ENCODE measurements around the gene KRTAP12-3.
"Not testable (repeated sequence)": the region's sequence is repeated elsewhere in the genome, so short reads cannot be mapped to it uniquely, and the experiment has no call there.

KRTAP12-3 gene

GRCh38 chr21:44617071-44617501 lies 40.6 kb upstream of the KRTAP12-3 start:
- no peak for ATAC-seq (replicated peaks)
- Mint-ChIP-seq H3K4me3 (peak overlapping the region in 1 of 2 donors; percentile 41), H3K9me3 (peaks cover 8 to 22% of the 10 kb centered on the region in 2 donors), H3K4me1 (ENCODE audit: low read depth in 2 of 2) (peaks cover 31 to 40% of the 10 kb centered on the region in 2 donors), H3K36me3 (ENCODE audit: insufficient read depth) (peaks cover 10% of the 10 kb centered on the region), H3K27me3 (no peaks in the 10 kb centered on the region), H3K27ac (peak overlapping the region in 1 of 2 donors; percentile 91)
- no peak for DNase-seq

DNA sequence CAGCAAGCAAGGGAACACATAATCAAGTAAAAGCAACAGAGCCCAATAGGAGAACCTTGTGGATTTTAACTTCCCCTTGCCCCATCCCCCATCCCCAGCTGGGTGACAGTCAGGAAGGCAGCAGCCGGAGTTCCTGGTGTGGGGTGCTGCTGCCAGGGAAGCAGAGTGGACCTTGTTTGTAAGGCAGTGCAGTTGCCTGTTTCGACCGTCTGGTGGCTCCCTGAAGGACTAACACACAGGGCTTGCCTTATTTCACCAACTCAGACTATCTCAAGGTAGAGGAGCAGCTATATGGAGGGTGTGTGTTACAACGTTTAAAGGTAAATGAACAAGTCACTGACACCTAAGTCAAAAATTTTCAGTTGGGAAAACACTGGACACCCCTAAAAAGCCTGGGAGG lies 39.2 kb upstream of the KRTAP12-3 start:
- Mint-ChIP-seq H3K4me3 (peak overlapping the region; percentile 76 to 81), H3K4me1 (ENCODE audit: low read depth in 2 of 2) (peaks cover 33 to 50% of the 10 kb centered on the region in 2 donors)
- DNase-seq: peak in 1 of 3 experiments; percentile 8

GRCh38 chr21:44618909-44619308 lies 38.8 kb upstream of the KRTAP12-3 start:
- Mint-ChIP-seq H3K4me1 (ENCODE audit: low read depth in 2 of 2) (peaks cover 33 to 54% of the 10 kb centered on the region in 2 donors), H3K4me3 (peak overlapping the region; percentile 76 to 81)
- peak; percentile 99 for ATAC-seq (replicated peaks)

More for the DNA sequence above, 39.2 kb upstream of the KRTAP12-3 start:
- peak overlapping the region; percentile 91 to 94 for H3K27ac Mint-ChIP-seq
- H3K9me3 Mint-ChIP-seq: peaks cover 10 to 37% of the 10 kb centered on the region in 2 donors
- H3K27me3 Mint-ChIP-seq: no peaks in the 10 kb centered on the region
- ATAC-seq (replicated peaks): peak; percentile 46
- H3K36me3 Mint-ChIP-seq (ENCODE audit: insufficient read depth): peaks cover 10% of the 10 kb centered on the region

DNA sequence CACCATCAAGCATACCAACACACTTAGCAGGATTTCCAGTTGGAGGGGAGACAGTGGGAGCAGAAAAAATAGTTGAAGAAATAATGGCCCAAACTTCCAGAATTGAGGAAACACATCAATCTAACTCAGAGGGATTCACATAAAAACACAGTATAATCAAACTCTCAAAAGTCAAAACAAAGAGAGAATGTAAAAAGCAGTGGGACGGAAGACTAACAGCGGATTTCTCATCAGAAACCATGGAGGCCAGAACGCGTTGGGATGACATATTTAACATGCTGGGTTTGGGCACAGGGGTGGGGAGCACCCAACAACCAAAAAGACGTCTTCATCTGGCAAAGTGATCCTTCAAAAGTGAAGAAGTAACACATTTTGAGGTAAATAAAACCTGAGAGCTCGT lies 37.8 kb upstream of the KRTAP12-3 start:
- H3K4me1 Mint-ChIP-seq (ENCODE audit: low read depth in 2 of 2): peaks cover 34 to 56% of the 10 kb centered on the region in 2 donors
- H3K9me3 Mint-ChIP-seq: peaks cover 16 to 45% of the 10 kb centered on the region in 2 donors
- no peaks in the 10 kb centered on the region for H3K27me3 Mint-ChIP-seq
- peak overlapping the region in 1 of 2 donors; percentile 81 for H3K4me3 Mint-ChIP-seq
- peak overlapping the region; percentile 91 to 94 for H3K27ac Mint-ChIP-seq
- peaks cover 5% of the 10 kb centered on the region for H3K36me3 Mint-ChIP-seq (ENCODE audit: insufficient read depth)
- DNase-seq (no peak), ATAC-seq (replicated peaks) (no peak)

More at GRCh38 chr21:44618909-44619308, 38.8 kb upstream of the KRTAP12-3 start:
- peak overlapping the region; percentile 91 to 94 for H3K27ac Mint-ChIP-seq
- peaks cover 9% of the 10 kb centered on the region for H3K36me3 Mint-ChIP-seq (ENCODE audit: insufficient read depth)
- H3K9me3 Mint-ChIP-seq: peaks cover 14 to 41% of the 10 kb centered on the region in 2 donors
- peak; percentile 53 to 58 (median 53) for DNase-seq
- no peaks in the 10 kb centered on the region for H3K27me3 Mint-ChIP-seq

- Mint-ChIP-seq H3K27ac (no peak overlapping the region), H3K4me3 (no peak overlapping the region), H3K9me3 (peaks cover 16 to 45% of the 10 kb centered on the region in 2 donors), H3K4me1 (ENCODE audit: low read depth in 2 of 2) (peaks cover 41 to 55% of the 10 kb centered on the region in 2 donors), H3K36me3 (ENCODE audit: insufficient read depth) (peaks cover 6% of the 10 kb centered on the region), H3K27me3 (no peaks in the 10 kb centered on the region)
- DNase-seq (no peak), ATAC-seq (replicated peaks) (no peak)
Observed at GRCh38 chr21:44623575-44623974, 34.2 kb upstream of the KRTAP12-3 start.

- DNase-seq (no peak), ATAC-seq (replicated peaks) (no peak)
- Mint-ChIP-seq H3K4me3 (peak overlapping the region; percentile 61 to 75), H3K27me3 (no peaks in the 10 kb centered on the region), H3K27ac (peak overlapping the region; percentile 89 to 90), H3K4me1 (ENCODE audit: low read depth in 2 of 2) (peaks cover 40 to 54% of the 10 kb centered on the region in 2 donors), H3K9me3 (peaks cover 18 to 39% of the 10 kb centered on the region in 2 donors), H3K36me3 (ENCODE audit: insufficient read depth) (peaks cover 13% of the 10 kb centered on the region)
Observed at GRCh38 chr21:44625756-44626155, 32.0 kb upstream of the KRTAP12-3 start.

DNA sequence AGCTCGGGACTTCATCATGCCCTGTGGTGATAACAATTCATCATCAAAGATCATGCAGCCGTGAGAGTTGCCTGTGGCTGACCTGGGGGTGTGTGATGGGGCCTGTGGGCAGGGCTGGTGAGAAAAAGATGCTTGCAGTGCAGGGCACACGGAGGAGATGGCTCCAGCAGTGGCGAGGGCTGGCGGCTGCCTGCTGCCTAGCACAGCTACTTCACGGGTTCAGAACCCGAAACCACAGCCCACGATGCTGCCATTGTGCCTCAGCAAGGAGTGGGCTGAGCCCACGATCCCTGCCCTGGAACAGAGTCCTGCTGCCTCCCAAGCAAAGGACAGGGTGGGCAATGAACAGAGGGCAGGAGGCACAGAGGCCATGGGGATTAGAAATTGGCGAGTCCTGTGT lies 31.5 kb upstream of the KRTAP12-3 start:
- peaks cover 42 to 56% of the 10 kb centered on the region in 2 donors for H3K4me1 Mint-ChIP-seq (ENCODE audit: low read depth in 2 of 2)
- H3K9me3 Mint-ChIP-seq: peaks cover 21 to 42% of the 10 kb centered on the region in 2 donors
- peak overlapping the region; percentile 61 to 75 for H3K4me3 Mint-ChIP-seq
- no peaks in the 10 kb centered on the region for H3K27me3 Mint-ChIP-seq
- H3K36me3 Mint-ChIP-seq (ENCODE audit: insufficient read depth): peaks cover 13% of the 10 kb centered on the region
- ATAC-seq (replicated peaks) (peak; percentile 97), DNase-seq (peak; percentile 39 to 50 (median 42))
- peak overlapping the region; percentile 89 to 90 for H3K27ac Mint-ChIP-seq

DNA sequence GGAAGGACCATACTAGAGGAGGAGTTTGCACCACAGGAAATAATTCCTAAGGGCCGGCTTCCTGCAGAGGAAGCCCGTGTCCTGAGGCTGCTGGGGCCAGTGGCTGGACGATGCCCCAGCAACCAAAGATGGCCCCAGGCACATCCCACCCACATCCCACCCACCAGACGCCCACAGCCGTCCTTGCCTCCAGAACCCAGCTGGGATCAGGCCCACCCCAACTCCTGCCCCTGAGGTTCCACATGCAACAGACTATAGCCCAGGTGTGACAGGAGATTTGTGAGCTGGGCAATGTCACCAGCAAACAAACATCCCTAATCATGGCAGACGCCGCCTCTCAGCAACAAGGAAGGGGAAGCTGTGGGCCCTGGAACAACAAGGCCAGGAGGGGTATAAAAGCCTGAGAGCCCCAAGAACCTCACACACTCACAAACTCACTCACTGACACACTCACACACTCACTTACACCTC lies 31.0 kb upstream of the KRTAP12-3 start, which contains the start of gene KRTAP10-9:
Gene KRTAP10-9, plus strand, starts transcription at position 421 of the 471 bp plus-strand sequence. CDS start 79 bp downstream, outside the sequence.
- Mint-ChIP-seq H3K4me3 (peak within 1 kb of the TSS; percentile 68 to 75), H3K9me3 (peaks cover 23 to 46% of the 10 kb centered on the region in 2 donors), H3K36me3 (ENCODE audit: insufficient read depth) (peaks cover 13% of the 10 kb centered on the region), H3K4me1 (ENCODE audit: low read depth in 2 of 2) (peaks cover 42 to 56% of the 10 kb centered on the region in 2 donors), H3K27ac (peak within 1 kb of the TSS; percentile 89 to 90), H3K27me3 (no peaks in the 10 kb centered on the region)
- ATAC-seq (replicated peaks): no peak
- no peak for DNase-seq

GRCh38 chr21:44627181-44627822 lies 30.4 kb upstream of the KRTAP12-3 start:
- H3K9me3 Mint-ChIP-seq: peaks cover 27 to 42% of the 10 kb centered on the region in 2 donors
- H3K36me3 Mint-ChIP-seq (ENCODE audit: insufficient read depth): peaks cover 13% of the 10 kb centered on the region
- H3K27me3 Mint-ChIP-seq; DNase-seq; ATAC-seq (replicated peaks): not testable (repeated sequence)
- H3K4me1 Mint-ChIP-seq (ENCODE audit: low read depth in 2 of 2): peaks cover 41 to 56% of the 10 kb centered on the region in 2 donors
- H3K4me3 Mint-ChIP-seq: peak overlapping the region; percentile 12 to 68
- H3K27ac Mint-ChIP-seq: peak overlapping the region; percentile 41 to 90

- H3K27ac Mint-ChIP-seq: peak overlapping the region; percentile 41 to 90
- not testable (repeated sequence) for DNase-seq; ATAC-seq (replicated peaks); H3K27me3 Mint-ChIP-seq
- H3K9me3 Mint-ChIP-seq: peaks cover 27 to 38% of the 10 kb centered on the region in 2 donors
- peak overlapping the region; percentile 12 to 68 for H3K4me3 Mint-ChIP-seq
- peaks cover 13% of the 10 kb centered on the region for H3K36me3 Mint-ChIP-seq (ENCODE audit: insufficient read depth)
- peaks cover 41 to 50% of the 10 kb centered on the region in 2 donors for H3K4me1 Mint-ChIP-seq (ENCODE audit: low read depth in 2 of 2)
Observed at GRCh38 chr21:44627831-44628233, 29.9 kb upstream of the KRTAP12-3 start.

GRCh38 chr21:44628707-44629391 lies 28.9 kb upstream of the KRTAP12-3 start:
- H3K4me3 Mint-ChIP-seq: no peak overlapping the region
- peaks cover 21 to 34% of the 10 kb centered on the region in 2 donors for H3K9me3 Mint-ChIP-seq
- H3K36me3 Mint-ChIP-seq (ENCODE audit: insufficient read depth): peaks cover 16% of the 10 kb centered on the region
- ATAC-seq (replicated peaks) (no peak), DNase-seq (no peak)
- peak overlapping the region; percentile 77 to 87 for H3K27ac Mint-ChIP-seq
- H3K4me1 Mint-ChIP-seq (ENCODE audit: low read depth in 2 of 2): peaks cover 41 to 43% of the 10 kb centered on the region in 2 donors
- H3K27me3 Mint-ChIP-seq: no peaks in the 10 kb centered on the region

- H3K4me3 Mint-ChIP-seq: peak overlapping the region; percentile 58 to 68
Observed at GRCh38 chr21:44630440-44630839, 27.3 kb upstream of the KRTAP12-3 start.

GRCh38 chr21:44632067-44632466 lies 25.7 kb upstream of the KRTAP12-3 start:
- no peak for DNase-seq
- no peak for ATAC-seq (replicated peaks)
- H3K4me3 Mint-ChIP-seq: no peak overlapping the region
- peaks cover 18 to 29% of the 10 kb centered on the region in 2 donors for H3K9me3 Mint-ChIP-seq
- H3K4me1 Mint-ChIP-seq (ENCODE audit: low read depth in 2 of 2): peaks cover 24 to 25% of the 10 kb centered on the region in 2 donors
- peaks cover 0 to 7% of the 10 kb centered on the region in 2 donors for H3K27me3 Mint-ChIP-seq
- no peak overlapping the region for H3K27ac Mint-ChIP-seq
- peaks cover 10% of the 10 kb centered on the region for H3K36me3 Mint-ChIP-seq (ENCODE audit: insufficient read depth)

More at GRCh38 chr21:44630440-44630839, 27.3 kb upstream of the KRTAP12-3 start:
- Mint-ChIP-seq H3K9me3 (peaks cover 18 to 29% of the 10 kb centered on the region in 2 donors), H3K36me3 (ENCODE audit: insufficient read depth) (peaks cover 16% of the 10 kb centered on the region), H3K27me3 (no peaks in the 10 kb centered on the region), H3K4me1 (ENCODE audit: low read depth in 2 of 2) (peaks cover 38 to 40% of the 10 kb centered on the region in 2 donors), H3K27ac (peak overlapping the region; percentile 77 to 87)
- DNase-seq: no peak
- ATAC-seq (replicated peaks): peak; percentile 18
